Stomach (tissue), 9 donors: ENCODE data around the gene GPR62. TPM values are rescaled to one million over a fixed set of nuclear protein-coding genes. Genes with fewer than 3 reads are reported as not detected.

Experiments
- DNase-seq, 2 donors: peaks; one replicate each; pipeline versions ENCODE4 v3.0.0 to v3.0.0-alpha.2; 2013 to 2019
- H3K27ac ChIP-seq, 5 donors: fragments of 200-600 bp in 4 of 5; sonication (generic) in 4 of 5; one replicate each; pipeline ENCODE4 v1.5.1; 2013 to 2019; ENCODE audit warnings: mild to moderate bottlenecking in 1 of 5, moderate library complexity in 1 of 5
- H3K27me3 ChIP-seq, 3 donors: fragments of 200-600 bp; sonication (generic); one replicate each; pipeline ENCODE4 v1.5.1; 2017 to 2019; ENCODE audit warnings: mixed run types in 1 of 3
- H3K36me3 ChIP-seq, 4 donors: fragments of 200-600 bp; sonication (generic); 1 replicate in 3 of 4; 2 replicates in 1 of 4; pipeline ENCODE4 v1.5.1; 2016 to 2019
- H3K4me1 ChIP-seq, 4 donors: fragments of 200-600 bp; sonication (generic); one replicate each; pipeline ENCODE4 v1.5.1; 2016 to 2019
- H3K4me3 ChIP-seq, 4 donors: fragments of 200-600 bp; sonication (generic) in 3 of 4; one replicate each; pipeline ENCODE4 v1.5.1; 2016 to 2019; ENCODE audit warnings: mild to moderate bottlenecking in 1 of 4
- H3K9me3 ChIP-seq, 4 donors: fragments of 200-600 bp; sonication (generic); one replicate each; pipeline ENCODE4 v1.5.1; 2016 to 2019
- EP300 ChIP-seq: sonication (generic); formaldehyde crosslinking; IDR thresholded peaks from one replicate; pipeline ENCODE4 v1.6.1; 2017; ENCODE audit warnings: antibody characterized with exemption
- POLR2A ChIP-seq, 4 donors: fragments of 450-650 bp; IDR thresholded peaks; one replicate each; pipeline ENCODE4 v1.6.1; 2016; ENCODE audit warnings: antibody characterized with exemption in 4 of 4, control low read depth in 2 of 4, mild to moderate bottlenecking in 1 of 4, moderate library complexity in 1 of 4
- POLR2AphosphoS5 ChIP-seq, 3 donors: sonication (generic); formaldehyde crosslinking; IDR thresholded peaks; one replicate each; pipeline ENCODE4 v1.6.1; 2016; ENCODE audit warnings: antibody characterized with exemption in 3 of 3
- WGBS, 5 donors: extraction: QIAGEN DNeasy Blood & Tissue Kit in 3 of 5; methylation state at CpG; one replicate each; pipeline versions ENCODE4 v1.1.5 to v1.1.7; 2013 to 2018; 5-methylcytosine and 5-hydroxymethylcytosine counted together
- intact Hi-C: fragments of 100-400 bp; cut with DNase I; formaldehyde crosslinking; loops from one replicate; pipeline ENCODE4 v1.15.1; 2023; ENCODE audit warnings: low total_unique reads
- polyA plus RNA-seq, 3 donors: library from polyadenylated mRNA; stranded (reverse); fragments of 200-250 nt; gene quantifications; one replicate each; pipeline ENCODE4 v1.2.3, GENCODE V29; 2013
- total RNA-seq, 5 donors: library from RNA; depleted of rRNA; stranded (reverse); fragments of >200 nt; gene quantifications; one replicate each; pipeline versions ENCODE4 v1.1.0 to v1.2.3, GENCODE V29; 2014 to 2016
- TF ChIP-seq, protein P1 (sequence below), 7 experiments: fragments of 450-650 bp in 4 of 7; fragments of 200-600 bp in 3 of 7; sonication (generic) in 3 of 7; IDR thresholded peaks; one replicate each; pipeline ENCODE4 v1.5.1; 2016 to 2019; ENCODE audit warnings: antibody characterized with exemption in 7 of 7, control low read depth in 2 of 7, mild to moderate bottlenecking in 1 of 7
- donor health status: healthy with polysubstance abuse.
- donor health status: Bipolar disorder and iron deficiency.
- donor health status: healthy.

GPR62 gene
- total and polyA plus RNA-seq, 8 donors, result 0.25 TPM; not detected in 7

DNA sequence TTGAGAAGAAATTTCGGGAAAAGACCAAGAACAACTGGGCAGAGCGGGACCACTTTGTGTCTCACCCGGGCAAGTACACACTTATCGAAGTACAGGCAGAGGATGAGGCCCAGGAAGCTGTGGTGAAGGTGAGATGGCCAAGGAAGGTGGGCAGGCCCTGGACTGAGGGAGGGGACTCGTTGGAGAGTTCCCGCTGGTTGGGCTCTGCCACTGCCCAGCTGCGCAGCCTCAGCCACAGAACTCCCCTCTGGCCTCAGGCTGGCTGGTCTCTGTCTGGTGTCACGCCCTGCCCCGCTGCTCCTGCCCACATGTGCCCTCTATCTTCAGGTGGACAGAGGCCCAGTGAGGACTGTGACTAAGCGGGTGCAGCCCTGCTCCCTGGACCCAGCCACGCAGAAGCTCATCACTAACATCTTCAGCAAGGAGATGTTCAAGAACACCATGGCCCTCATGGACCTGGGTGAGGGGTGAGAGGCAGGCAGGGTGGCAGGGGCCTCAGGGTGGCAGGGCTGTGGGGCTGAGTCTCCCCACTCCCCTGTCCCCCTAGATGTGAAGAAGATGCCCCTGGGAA lies 10.6 kb upstream of the GPR62 start:
- peaks cover 0 to 55% (median 42%) of the 10 kb centered on the region in 4 donors for H3K36me3 ChIP-seq
- 80 to 93% (median 90%) methylated on average over 10 to 11 of the region's 11 CpGs for WGBS, 5 donors
- H3K4me1 ChIP-seq, result peaks cover 26 to 36% (median 31%) of the 10 kb centered on the region in 4 donors
- no peak overlapping the region for H3K27ac ChIP-seq
- H3K27me3 ChIP-seq, result no peaks in the 10 kb centered on the region
- H3K9me3 ChIP-seq, result no peaks in the 10 kb centered on the region
- no peak overlapping the region for H3K4me3 ChIP-seq
- intact Hi-C loops, result loop anchor here (10.0 kb wide), 1 partner anchor 200 kb away; no protein-coding TSS in a partner anchor
- DNase-seq, result peak in 1 of 2 donors; percentile 1
- TF ChIP-seq EP300 (no peak), POLR2A (IDR thresholded peaks at IDR 0.05) (no peak), POLR2AphosphoS5 (IDR thresholded peaks at IDR 0.05) (no peak)
- TF ChIP-seq, protein P1, sequence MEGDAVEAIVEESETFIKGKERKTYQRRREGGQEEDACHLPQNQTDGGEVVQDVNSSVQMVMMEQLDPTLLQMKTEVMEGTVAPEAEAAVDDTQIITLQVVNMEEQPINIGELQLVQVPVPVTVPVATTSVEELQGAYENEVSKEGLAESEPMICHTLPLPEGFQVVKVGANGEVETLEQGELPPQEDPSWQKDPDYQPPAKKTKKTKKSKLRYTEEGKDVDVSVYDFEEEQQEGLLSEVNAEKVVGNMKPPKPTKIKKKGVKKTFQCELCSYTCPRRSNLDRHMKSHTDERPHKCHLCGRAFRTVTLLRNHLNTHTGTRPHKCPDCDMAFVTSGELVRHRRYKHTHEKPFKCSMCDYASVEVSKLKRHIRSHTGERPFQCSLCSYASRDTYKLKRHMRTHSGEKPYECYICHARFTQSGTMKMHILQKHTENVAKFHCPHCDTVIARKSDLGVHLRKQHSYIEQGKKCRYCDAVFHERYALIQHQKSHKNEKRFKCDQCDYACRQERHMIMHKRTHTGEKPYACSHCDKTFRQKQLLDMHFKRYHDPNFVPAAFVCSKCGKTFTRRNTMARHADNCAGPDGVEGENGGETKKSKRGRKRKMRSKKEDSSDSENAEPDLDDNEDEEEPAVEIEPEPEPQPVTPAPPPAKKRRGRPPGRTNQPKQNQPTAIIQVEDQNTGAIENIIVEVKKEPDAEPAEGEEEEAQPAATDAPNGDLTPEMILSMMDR (IDR thresholded peaks at IDR 0.05), result no peak

- Histone ChIP-seq H3K4me3 (no peak overlapping the region), H3K9me3 (no peaks in the 10 kb centered on the region), H3K36me3 (peaks cover 0 to 55% (median 42%) of the 10 kb centered on the region in 4 donors), H3K4me1 (peaks cover 24 to 30% (median 26%) of the 10 kb centered on the region in 4 donors), H3K27ac (no peak overlapping the region), H3K27me3 (no peaks in the 10 kb centered on the region)
- intact Hi-C loops, result loop anchor here (10.0 kb wide), 1 partner anchor 200 kb away; no protein-coding TSS in a partner anchor
- DNase-seq, result peak in 1 of 2 donors; percentile 5
- no peak for TF ChIP-seq POLR2AphosphoS5 (IDR thresholded peaks at IDR 0.05)
- TF ChIP-seq POLR2A (IDR thresholded peaks at IDR 0.05), result no peak
- TF ChIP-seq, protein P1 (IDR thresholded peaks at IDR 0.05), result no peak
- no peak for TF ChIP-seq EP300
- WGBS, 5 donors, result 85 to 89% (median 87%) methylated on average over 14 to 18 of the region's 18 CpGs
Observed at GRCh38 chr3:51945031-51945840, 9.9 kb upstream of the GPR62 start.

DNA sequence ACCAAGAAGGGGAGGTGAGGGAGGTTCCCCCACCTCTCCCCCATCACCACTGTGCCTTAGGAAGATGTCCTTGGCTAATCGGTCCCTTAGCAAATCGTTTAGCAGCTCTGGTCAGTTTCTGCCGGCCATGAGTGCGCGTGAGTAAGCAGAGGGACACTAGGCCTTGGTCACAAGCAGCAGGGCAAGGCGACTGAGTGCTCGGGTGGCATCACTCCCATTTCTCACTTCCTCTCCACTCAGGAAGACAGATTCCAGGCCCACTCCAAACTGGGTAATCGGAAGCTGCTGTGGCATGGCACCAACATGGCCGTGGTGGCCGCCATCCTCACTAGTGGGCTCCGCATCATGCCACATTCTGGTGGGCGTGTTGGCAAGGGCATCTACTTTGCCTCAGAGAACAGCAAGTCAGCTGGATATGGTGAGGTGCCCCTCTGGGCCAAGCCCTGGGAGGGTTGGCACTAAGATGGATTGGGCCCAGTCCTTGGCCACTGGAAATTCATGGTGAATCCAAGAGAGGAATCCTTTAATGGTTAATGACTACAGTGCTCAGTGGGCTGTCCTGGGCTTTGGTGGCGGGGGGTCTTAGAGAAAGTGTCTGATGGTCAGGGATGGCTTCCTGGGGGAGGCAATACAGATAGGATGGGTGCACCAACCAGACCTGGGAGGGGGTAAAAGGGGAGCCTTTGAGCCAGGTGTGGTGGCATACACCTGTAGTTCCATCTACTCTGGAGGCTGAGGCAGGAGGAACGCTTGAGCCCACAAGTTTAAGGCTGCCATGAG lies 9.1 kb upstream of the GPR62 start:
- Histone ChIP-seq H3K36me3 (peaks cover 0 to 55% (median 42%) of the 10 kb centered on the region in 4 donors), H3K27ac (no peak overlapping the region), H3K9me3 (no peaks in the 10 kb centered on the region), H3K4me1 (peaks cover 15 to 21% (median 18%) of the 10 kb centered on the region in 4 donors), H3K4me3 (no peak overlapping the region), H3K27me3 (no peaks in the 10 kb centered on the region)
- no peak for TF ChIP-seq POLR2AphosphoS5 (IDR thresholded peaks at IDR 0.05)
- no peak for TF ChIP-seq POLR2A (IDR thresholded peaks at IDR 0.05)
- TF ChIP-seq, protein P1 (IDR thresholded peaks at IDR 0.05), result no peak
- no peak for TF ChIP-seq EP300
- 94 to 96% (median 95%) methylated on average over 13 to 14 of the region's 14 CpGs for WGBS, 5 donors
- intact Hi-C loops, result loop anchor here (10.0 kb wide), 1 partner anchor 199 kb away; no protein-coding TSS in a partner anchor
- no peak for DNase-seq

DNA sequence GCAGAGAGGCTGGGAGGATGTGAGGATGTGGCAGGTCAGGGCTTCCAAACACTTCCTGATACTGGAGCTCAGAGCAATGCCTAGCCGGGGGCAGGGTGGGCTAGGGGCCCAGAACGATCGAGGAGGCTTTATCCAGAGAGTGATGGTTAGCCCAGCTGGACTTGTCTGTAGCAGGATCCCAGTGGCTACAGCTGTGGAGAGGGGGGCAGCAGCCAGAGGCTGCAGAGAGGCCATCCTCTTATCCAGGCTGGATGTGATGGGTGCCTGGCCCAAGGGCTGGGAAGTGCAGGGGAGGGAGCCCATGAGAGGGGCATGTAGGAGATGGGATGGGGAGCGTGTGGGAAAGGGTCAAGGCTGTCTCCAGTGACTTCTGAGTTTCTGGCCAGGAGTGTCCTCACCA lies 8.4 kb upstream of the GPR62 start:
- H3K27ac ChIP-seq, result no peak overlapping the region
- no peaks in the 10 kb centered on the region for H3K9me3 ChIP-seq
- 72 to 85% (median 80%) methylated on average over 4 of the region's 4 CpGs for WGBS, 5 donors
- peaks cover 13 to 16% (median 14%) of the 10 kb centered on the region in 4 donors for H3K4me1 ChIP-seq
- DNase-seq, result no peak
- intact Hi-C loops, result loop anchor here (10.0 kb wide), 1 partner anchor 198 kb away; no protein-coding TSS in a partner anchor
- H3K27me3 ChIP-seq, result no peaks in the 10 kb centered on the region
- H3K4me3 ChIP-seq, result no peak overlapping the region
- H3K36me3 ChIP-seq, result peaks cover 0 to 55% (median 42%) of the 10 kb centered on the region in 4 donors
- TF ChIP-seq, protein P1 (IDR thresholded peaks at IDR 0.05), result no peak
- TF ChIP-seq EP300, result no peak
- no peak for TF ChIP-seq POLR2AphosphoS5 (IDR thresholded peaks at IDR 0.05)
- TF ChIP-seq POLR2A (IDR thresholded peaks at IDR 0.05), result no peak
